Daoy (cell line): ENCODE measurements around the gene PTCSC3. TPM values are rescaled to one million over a fixed set of nuclear protein-coding genes. Genes with fewer than 3 reads are reported as not detected.

Experiments
- DNase-seq: peaks from one replicate; pipeline ENCODE4 v3.0.0-alpha.2; 2015; ENCODE audit warnings: low read depth
- total RNA-seq: library from RNA; depleted of rRNA; stranded (reverse); fragments of >200 nt; shearing (Covaris generic); gene quantifications from 2 replicates; pipeline ENCODE4 v1.2.3, GENCODE V29; 2014; rRNA removed

The PTCSC3 gene
- total RNA-seq: not detected in 2 replicates

GRCh38 chr14:36176524-36176923 lies at the start of gene PTCSC3:
Gene PTCSC3 (minus strand): TSS chr14:36176722.
- no peak for DNase-seq

- peak; percentile 18 for DNase-seq
Measured at GRCh38 chr14:36226164-36226563, 49.6 kb upstream of the PTCSC3 start.

- DNase-seq: peak; percentile 74
Measured at GRCh38 chr14:36224176-36224575, 47.7 kb upstream of the PTCSC3 start.

GRCh38 chr14:36223558-36223957 lies 47.0 kb upstream of the PTCSC3 start:
- no peak for DNase-seq

GRCh38 chr14:36222952-36223468 lies 46.5 kb upstream of the PTCSC3 start:
- DNase-seq: peak; percentile 9

- no peak for DNase-seq
Measured at GRCh38 chr14:36222337-36222736, 45.8 kb upstream of the PTCSC3 start.

- DNase-seq: no peak
Measured at GRCh38 chr14:36221112-36221511, 44.6 kb upstream of the PTCSC3 start.

GRCh38 chr14:36217732-36218131 lies 41.2 kb upstream of the PTCSC3 start:
- DNase-seq: peak; percentile 46

GRCh38 chr14:36217027-36217426 lies 40.5 kb upstream of the PTCSC3 start:
- no peak for DNase-seq

GRCh38 chr14:36215217-36215598 lies 38.7 kb upstream of the PTCSC3 start:
- DNase-seq: no peak

- peak; percentile 63 for DNase-seq
Measured at GRCh38 chr14:36214476-36215216, 38.1 kb upstream of the PTCSC3 start.

GRCh38 chr14:36212987-36213386 lies 36.5 kb upstream of the PTCSC3 start:
- DNase-seq: no peak

GRCh38 chr14:36212577-36212976 lies 36.1 kb upstream of the PTCSC3 start:
- DNase-seq: no peak

GRCh38 chr14:36208690-36209278 lies 32.3 kb upstream of the PTCSC3 start:
- no peak for DNase-seq

- no peak for DNase-seq
Measured at GRCh38 chr14:36207500-36207899, 31.0 kb upstream of the PTCSC3 start.

- no peak for DNase-seq
Measured at GRCh38 chr14:36204461-36205073, 28.0 kb upstream of the PTCSC3 start.

- no peak for DNase-seq
Measured at GRCh38 chr14:36198378-36198777, 21.9 kb upstream of the PTCSC3 start.

- no peak for DNase-seq
Measured at GRCh38 chr14:36194663-36195062, 18.1 kb upstream of the PTCSC3 start.

GRCh38 chr14:36192530-36192929 lies 16.0 kb upstream of the PTCSC3 start:
- DNase-seq: no peak

GRCh38 chr14:36183402-36183801 lies 6.9 kb upstream of the PTCSC3 start:
- DNase-seq: no peak

GRCh38 chr14:36181417-36181816 lies 4.9 kb upstream of the PTCSC3 start:
- DNase-seq: no peak

- no peak for DNase-seq
Measured at GRCh38 chr14:36177489-36177888, 967 bp upstream of the PTCSC3 start.
